HCT116 (cell line): ENCODE data around the gene NCBP3. TPM values are rescaled to one million over a fixed set of nuclear protein-coding genes. Genes with fewer than 3 reads are reported as not detected.

Experiments used
- ATAC-seq: fragments of 200-7000 bp; cut with Tn5 transposase; 2 replicates; pipeline ENCODE4 v1.9.1; 2020; ENCODE audit warnings: mild to moderate bottlenecking, moderate library complexity
- BruUV-seq: library from RNA; stranded (reverse); fragments of 400-500 nt; replicated peaks from 2 replicates; lab custom pipeline; 2021; lab: Mats Ljungman, UMichigan
- CTCF ChIA-PET: fragments of 300-600 bp; sonication (Branson Sonifier 250); formaldehyde crosslinking; loops from one replicate; lab custom pipeline; 2021; ENCODE audit warnings: antibody characterized with exemption; lab: Charles Lee
- POLR2A ChIA-PET: fragments of 300-600, 350-600 bp; sonication (Branson Sonifier 250); formaldehyde crosslinking; loops from one replicate; lab custom pipeline; 2021; ENCODE audit warnings: antibody characterized with exemption; lab: Charles Lee
- RAD21 ChIA-PET, 2 experiments: fragments of 300-600 bp; sonication (Branson Sonifier 250); formaldehyde crosslinking; loops; one replicate each; lab custom pipeline; 2023; ENCODE audit warnings: low total read pairs in 2 of 2; ENCODE audit not compliant: uncharacterized antibody in 2 of 2, unreplicated experiment in 2 of 2, low non-redundant PET in 1 of 2; lab: Charles Lee
- DNase-seq: peaks from one replicate; pipeline ENCODE4 v3.0.0-alpha.2; 2010; ENCODE audit warnings: low read depth, low spot score
- H2AFZ ChIP-seq: fragments of 200-600 bp; shearing (Covaris generic), sonication (generic); 2 replicates; pipeline ENCODE4 v1.6.1; 2017; ENCODE audit warnings: low read depth, mixed run types, mixed read lengths, antibody characterized with exemption, low read length; ENCODE audit not compliant: poor library complexity, severe bottlenecking
- H3K27ac ChIP-seq: 2 replicates; pipeline ENCODE4 v1.5.1; 2012; ENCODE audit warnings: low read depth, low read length
- H3K27me3 ChIP-seq: fragments of 200-600 bp; sonication (generic); 2 replicates; pipeline ENCODE4 v1.6.1; 2016; ENCODE audit warnings: mixed run types, low read length, mixed read lengths; ENCODE audit not compliant: insufficient read depth
- H3K36me3 ChIP-seq, 2 experiments: fragments of 200-500 bp in 1 of 2; fragments of 200-600 bp in 1 of 2; sonication (Bioruptor generic) in 1 of 2; sonication (generic) in 1 of 2; 2 replicates each; pipeline versions ENCODE4 v1.5.1 to v1.6.1; 2014 to 2016; ENCODE audit warnings: low read length in 2 of 2, inconsistent platforms in 1 of 2, mixed read lengths in 1 of 2, mixed run types in 1 of 2; ENCODE audit not compliant: insufficient read depth in 2 of 2, control insufficient read depth in 1 of 2
- H3K4me1 ChIP-seq, 2 experiments: fragments of 200-600 bp in 1 of 2; sonication (generic) in 1 of 2; 2 replicates each; pipeline versions ENCODE4 v1.5.1 to v1.6.1; 2012 to 2017; ENCODE audit warnings: low read length in 2 of 2, inconsistent platforms in 1 of 2, mild to moderate bottlenecking in 1 of 2, mixed read lengths in 1 of 2, mixed run types in 1 of 2, moderate library complexity in 1 of 2; ENCODE audit not compliant: insufficient read depth in 2 of 2, control insufficient read depth in 1 of 2
- H3K4me2 ChIP-seq: fragments of 200-600 bp; sonication (generic); 2 replicates; pipeline ENCODE4 v1.6.1; 2017; ENCODE audit warnings: mixed run types, low read length, mixed read lengths
- H3K4me3 ChIP-seq, 2 experiments: fragments of 200-600 bp in 1 of 2; sonication (generic) in 1 of 2; replicated peaks in 1 of 2; 2 replicates each; pipeline ENCODE4 v1.5.1; 2011 to 2016; ENCODE audit warnings: low read length in 2 of 2, control low read depth in 1 of 2, low read depth in 1 of 2, mild to moderate bottlenecking in 1 of 2, mixed read lengths in 1 of 2, mixed run types in 1 of 2
- H3K79me2 ChIP-seq: fragments of 200-600 bp; sonication (generic); 2 replicates; pipeline ENCODE4 v1.6.1; 2017; ENCODE audit warnings: mild to moderate bottlenecking, mixed run types, low read length, moderate library complexity, mixed read lengths; ENCODE audit not compliant: insufficient read depth
- H3K9ac ChIP-seq: fragments of 200-600 bp; sonication (generic); 2 replicates; pipeline ENCODE4 v1.6.1; 2016; ENCODE audit warnings: low read length, mixed read lengths
- H3K9me2 ChIP-seq: fragments of 200-600 bp; sonication (generic), shearing (Covaris generic); 2 replicates; pipeline ENCODE4 v1.6.1; 2017; ENCODE audit warnings: mixed run types, mild to moderate bottlenecking, moderate library complexity; ENCODE audit not compliant: insufficient read depth
- H3K9me3 ChIP-seq, 2 experiments: fragments of 200-500 bp in 1 of 2; fragments of 200-600 bp in 1 of 2; sonication (Bioruptor generic) in 1 of 2; sonication (generic) in 1 of 2; 2 replicates each; pipeline ENCODE4 v1.6.1; 2014 to 2017; ENCODE audit warnings: low read length in 2 of 2, mixed read lengths in 2 of 2, inconsistent platforms in 1 of 2, low read depth in 1 of 2, mild to moderate bottlenecking in 1 of 2, mixed run types in 1 of 2, moderate library complexity in 1 of 2; ENCODE audit not compliant: control insufficient read depth in 1 of 2, insufficient read depth in 1 of 2
- H4K20me1 ChIP-seq: fragments of 200-600 bp; sonication (generic), shearing (Covaris generic); 2 replicates; pipeline ENCODE4 v1.6.1; 2017; ENCODE audit warnings: mixed run types, mild to moderate bottlenecking, moderate library complexity; ENCODE audit not compliant: insufficient read depth
- CEBPB ChIP-seq: IDR thresholded peaks from 2 replicates; pipeline ENCODE4 v1.6.1; 2012; ENCODE audit warnings: low read depth
- EGR1 ChIP-seq: IDR thresholded peaks from 2 replicates; pipeline ENCODE4 v1.6.1; 2012; ENCODE audit warnings: low read depth
- ELF1 ChIP-seq: IDR thresholded peaks from 2 replicates; pipeline ENCODE4 v1.6.1; 2012; ENCODE audit warnings: low read depth, borderline replicate concordance
- EZH2 ChIP-seq: fragments of 200-600 bp; sonication (generic); IDR thresholded peaks from 2 replicates; pipeline ENCODE4 v1.6.1; 2017; ENCODE audit warnings: antibody characterized with exemption, mixed run types
- EZH2phosphoT487 ChIP-seq: fragments of 200-600 bp; IDR thresholded peaks from 2 replicates; pipeline ENCODE4 v1.6.1; 2018; ENCODE audit warnings: antibody characterized with exemption, borderline replicate concordance
- FOSL1 ChIP-seq: IDR thresholded peaks from 2 replicates; pipeline ENCODE4 v1.6.1; 2012; ENCODE audit warnings: low read depth
- JUND ChIP-seq: IDR thresholded peaks from 2 replicates; pipeline ENCODE4 v1.6.1; 2012
- POLR2A ChIP-seq: IDR thresholded peaks from 2 replicates; pipeline ENCODE4 v1.7.0; 2011; ENCODE audit warnings: borderline replicate concordance; ENCODE audit not compliant: insufficient read depth, insufficient read length; ENCODE audit errors: extremely low read depth
- POLR2AphosphoS5 ChIP-seq: IDR thresholded peaks from 2 replicates; pipeline ENCODE4 v1.6.1; 2011; ENCODE audit warnings: mild to moderate bottlenecking, low read depth, low read length, moderate library complexity
- RAD21 ChIP-seq: IDR thresholded peaks from 2 replicates; pipeline ENCODE4 v1.6.1; 2012; ENCODE audit warnings: low read depth, mild to moderate bottlenecking
- SIN3A ChIP-seq: IDR thresholded peaks from 2 replicates; pipeline ENCODE4 v1.6.1; 2012; ENCODE audit warnings: low read depth
- TCF7L2 ChIP-seq: IDR thresholded peaks from 2 replicates; pipeline ENCODE4 v1.7.0; 2011; ENCODE audit warnings: borderline replicate concordance, inconsistent platforms; ENCODE audit not compliant: insufficient read depth, insufficient read length; ENCODE audit errors: extremely low read depth
- YY1 ChIP-seq: IDR thresholded peaks from 2 replicates; pipeline ENCODE4 v1.6.1; 2011; ENCODE audit warnings: low read length, low read depth, moderate library complexity, mild to moderate bottlenecking; ENCODE audit not compliant: insufficient replicate concordance; ENCODE audit errors: extremely low read depth
- ZFX ChIP-seq: fragments of 450-650 bp; IDR thresholded peaks from 2 replicates; pipeline ENCODE4 v1.6.1; 2017
- intact Hi-C: fragments of 100-400 bp; cut with micrococcal nuclease; formaldehyde crosslinking; loops from 2 replicates; pipeline ENCODE4 v1.10.0; 2022
- total RNA-seq: library from RNA; stranded (reverse); gene quantifications from one replicate; pipeline ENCODE4 v1.2.1, GENCODE V29; 2021; ENCODE audit not compliant: unreplicated experiment
- TF ChIP-seq, protein P1 (sequence below): IDR thresholded peaks from 2 replicates; pipeline ENCODE4 v1.6.1; 2012
- TF ChIP-seq, protein P2 (sequence below): IDR thresholded peaks from 2 replicates; pipeline ENCODE4 v1.6.1; 2012
- TF ChIP-seq, protein P3 (sequence below), 3 experiments: fragments of 200-600 bp in 1 of 3; sonication (generic) in 1 of 3; IDR thresholded peaks in 2 of 3; conservative IDR thresholded peaks in 1 of 3; 2 replicates each; pipeline ENCODE4 v1.5.1; 2012 to 2017; ENCODE audit warnings: low read depth in 2 of 3, low read length in 2 of 3, antibody characterized with exemption in 1 of 3, borderline replicate concordance in 1 of 3, control low read depth in 1 of 3, mild to moderate bottlenecking in 1 of 3, mixed read lengths in 1 of 3, mixed run types in 1 of 3, moderate library complexity in 1 of 3; ENCODE audit not compliant: insufficient read depth in 1 of 3

The NCBP3 gene
- total RNA-seq, 1 experiment from 2014 or later, result 46.5 TPM

DNA sequence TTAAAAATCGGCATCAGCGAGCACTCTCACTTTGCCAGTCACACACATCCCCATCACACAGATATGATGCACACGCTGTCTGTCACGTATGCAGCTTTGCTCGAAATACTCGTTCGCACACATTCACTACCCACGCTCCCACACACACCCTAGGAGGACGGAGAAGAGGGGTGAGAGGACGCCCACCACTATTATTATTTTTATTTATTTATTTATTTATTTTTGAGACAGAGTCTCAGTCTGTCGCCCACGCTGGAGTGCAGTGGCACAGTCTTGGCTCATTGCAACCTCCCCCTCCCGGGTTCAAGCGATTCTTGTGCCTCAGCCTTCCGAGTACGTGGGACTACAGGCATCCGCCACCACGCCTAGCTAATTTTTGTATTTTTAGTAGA is 92.0 kb downstream of the NCBP3 start:
- peak overlapping the region in 1 of 2 experiments; percentile 18; a peak in 1 of 4 replicates for H3K4me3 ChIP-seq
- RAD21 ChIA-PET, result no interaction called here
- intact Hi-C loops, result no loop called here

More for the DNA sequence above, 92.0 kb downstream of the NCBP3 start:
- Histone ChIP-seq H3K36me3 (no peaks in the 10 kb centered on the region), H3K79me2 (no peaks in the 10 kb centered on the region), H4K20me1 (no peaks in the 10 kb centered on the region), H3K9me3 (no peaks in the 10 kb centered on the region), H3K4me1 (peaks cover 4 to 16% of the 10 kb centered on the region in 2 experiments; a peak in 3 of 4 replicates), H2AFZ (no peak overlapping the region), H3K4me2 (peak overlapping the region; percentile 62), H3K9me2 (no peaks in the 10 kb centered on the region), H3K9ac (no peak overlapping the region), H3K27ac (no peak overlapping the region), H3K27me3 (no peaks in the 10 kb centered on the region)
- TF ChIP-seq EZH2 (no peak), EGR1 (no peak), CEBPB (no peak), TCF7L2 (no peak), JUND (no peak), POLR2A (no peak), YY1 (no peak), SIN3A (no peak), EZH2phosphoT487 (no peak), POLR2AphosphoS5 (no peak), ZFX (no peak), FOSL1 (no peak), RAD21 (no peak), ELF1 (no peak)
- TF ChIP-seq, protein P1, sequence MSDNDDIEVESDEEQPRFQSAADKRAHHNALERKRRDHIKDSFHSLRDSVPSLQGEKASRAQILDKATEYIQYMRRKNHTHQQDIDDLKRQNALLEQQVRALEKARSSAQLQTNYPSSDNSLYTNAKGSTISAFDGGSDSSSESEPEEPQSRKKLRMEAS, result no peak
- TF ChIP-seq, protein P2, sequence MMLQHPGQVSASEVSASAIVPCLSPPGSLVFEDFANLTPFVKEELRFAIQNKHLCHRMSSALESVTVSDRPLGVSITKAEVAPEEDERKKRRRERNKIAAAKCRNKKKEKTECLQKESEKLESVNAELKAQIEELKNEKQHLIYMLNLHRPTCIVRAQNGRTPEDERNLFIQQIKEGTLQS, result no peak
- TF ChIP-seq, protein P3, sequence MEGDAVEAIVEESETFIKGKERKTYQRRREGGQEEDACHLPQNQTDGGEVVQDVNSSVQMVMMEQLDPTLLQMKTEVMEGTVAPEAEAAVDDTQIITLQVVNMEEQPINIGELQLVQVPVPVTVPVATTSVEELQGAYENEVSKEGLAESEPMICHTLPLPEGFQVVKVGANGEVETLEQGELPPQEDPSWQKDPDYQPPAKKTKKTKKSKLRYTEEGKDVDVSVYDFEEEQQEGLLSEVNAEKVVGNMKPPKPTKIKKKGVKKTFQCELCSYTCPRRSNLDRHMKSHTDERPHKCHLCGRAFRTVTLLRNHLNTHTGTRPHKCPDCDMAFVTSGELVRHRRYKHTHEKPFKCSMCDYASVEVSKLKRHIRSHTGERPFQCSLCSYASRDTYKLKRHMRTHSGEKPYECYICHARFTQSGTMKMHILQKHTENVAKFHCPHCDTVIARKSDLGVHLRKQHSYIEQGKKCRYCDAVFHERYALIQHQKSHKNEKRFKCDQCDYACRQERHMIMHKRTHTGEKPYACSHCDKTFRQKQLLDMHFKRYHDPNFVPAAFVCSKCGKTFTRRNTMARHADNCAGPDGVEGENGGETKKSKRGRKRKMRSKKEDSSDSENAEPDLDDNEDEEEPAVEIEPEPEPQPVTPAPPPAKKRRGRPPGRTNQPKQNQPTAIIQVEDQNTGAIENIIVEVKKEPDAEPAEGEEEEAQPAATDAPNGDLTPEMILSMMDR (IDR thresholded peaks at IDR 0.05 in 2 of 3, conservative IDR thresholded peaks at IDR 0.05 in 1 of 3; ENCODE audit: borderline replicate concordance in 1 of 3, insufficient read depth in 1 of 3, low read depth in 2 of 3, low read length in 2 of 3), result no peak
- DNase-seq, result no peak
- ChIA-PET POLR2A (no interaction called here), CTCF (interaction anchor here (2.7 kb wide), 1 partner anchor 16 kb away, joined by 20 read pairs; no protein-coding TSS in a partner anchor)
- ATAC-seq, result no peak
- no TSS peak for BruUV-seq
